ENCODE results near the gene OR51E1. TPM values are rescaled to one million over a fixed set of nuclear protein-coding genes. Genes with fewer than 3 reads are reported as not detected.

Gene OR51E1
- total RNA-seq, 1 donor from 2014 or later: 0.16 TPM

Other genes with a start within 250 kb of the OR51E1 start
- not detected for gene OR52K2, start 194.7 kb upstream of the OR51E1 start, total RNA-seq
- not detected for gene OR52K1, start 161.3 kb upstream of the OR51E1 start, total RNA-seq
- gene OR52M1, start 98.8 kb upstream of the OR51E1 start, total RNA-seq: not detected
- gene OR52I2, start 62.2 kb upstream of the OR51E1 start, total RNA-seq: not detected
- gene OR52I1, start 49.9 kb upstream of the OR51E1 start, total RNA-seq: not detected
- gene TRIM68, start 35.8 kb upstream of the OR51E1 start, total RNA-seq: 10.8 TPM
- not detected for gene OR51D1, start 6.5 kb upstream of the OR51E1 start, total RNA-seq
- not detected for gene OR51E2, start 53.9 kb downstream of the OR51E1 start, total RNA-seq
- not detected for gene MMP26, start 60.8 kb downstream of the OR51E1 start, total RNA-seq
- not detected for gene OR51F1, start 126.0 kb downstream of the OR51E1 start, total RNA-seq
- not detected for gene OR52R1, start 160.4 kb downstream of the OR51E1 start, total RNA-seq
- not detected for gene OR51F2, start 177.3 kb downstream of the OR51E1 start, total RNA-seq
- not detected for gene OR51S1, start 205.2 kb downstream of the OR51E1 start, total RNA-seq
- not detected for gene OR51T1, start 237.9 kb downstream of the OR51E1 start, total RNA-seq